T1000 (cell line): ENCODE results near the gene CNN2.

Source experiments
- DNase-seq: peaks from one replicate; lab custom pipeline; 2025; ENCODE audit warnings: mixed read lengths; lab: John Stamatoyannopoulos, UW

Gene CNN2

DNA sequence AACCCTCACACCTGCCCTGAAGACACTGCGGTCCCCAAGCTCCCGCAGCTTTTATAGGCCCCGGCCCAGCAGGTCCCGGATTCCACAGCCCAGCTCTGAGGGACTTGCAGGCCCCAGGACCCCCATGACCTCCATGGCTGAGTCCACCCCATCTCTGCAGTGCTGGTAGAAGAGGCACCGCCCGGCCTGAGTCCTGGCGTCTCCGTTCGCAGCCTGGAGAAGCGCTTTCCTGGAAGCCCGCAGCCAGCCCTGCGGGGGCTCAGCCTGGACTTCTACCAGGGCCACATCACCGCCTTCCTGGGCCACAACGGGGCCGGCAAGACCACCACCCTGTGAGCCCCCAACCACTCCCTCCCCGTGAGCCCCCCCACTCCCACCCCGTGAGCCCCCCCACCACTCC lies 22.7 kb downstream of the CNN2 start:
- no peak for DNase-seq

DNA sequence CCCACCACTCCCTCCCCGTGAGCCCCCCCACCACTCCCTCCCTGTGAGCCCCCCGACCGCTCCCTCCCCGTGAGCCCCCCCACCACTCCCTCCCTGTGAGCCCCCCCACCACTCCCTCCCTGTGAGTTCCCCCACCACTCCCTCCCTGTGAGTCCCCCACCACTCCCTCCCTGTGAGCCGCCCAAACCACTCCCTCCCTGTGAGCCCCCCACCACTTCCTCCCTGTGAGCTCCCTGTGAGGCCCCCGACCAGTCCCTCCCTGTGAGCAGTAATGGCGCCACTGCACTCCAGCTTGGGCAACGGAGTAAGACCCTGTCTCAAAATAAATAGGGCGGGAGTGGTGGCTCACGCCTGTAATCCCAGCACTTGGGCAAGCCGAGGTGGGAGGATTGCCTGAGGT lies 23.4 kb downstream of the CNN2 start:
- no peak for DNase-seq

DNA sequence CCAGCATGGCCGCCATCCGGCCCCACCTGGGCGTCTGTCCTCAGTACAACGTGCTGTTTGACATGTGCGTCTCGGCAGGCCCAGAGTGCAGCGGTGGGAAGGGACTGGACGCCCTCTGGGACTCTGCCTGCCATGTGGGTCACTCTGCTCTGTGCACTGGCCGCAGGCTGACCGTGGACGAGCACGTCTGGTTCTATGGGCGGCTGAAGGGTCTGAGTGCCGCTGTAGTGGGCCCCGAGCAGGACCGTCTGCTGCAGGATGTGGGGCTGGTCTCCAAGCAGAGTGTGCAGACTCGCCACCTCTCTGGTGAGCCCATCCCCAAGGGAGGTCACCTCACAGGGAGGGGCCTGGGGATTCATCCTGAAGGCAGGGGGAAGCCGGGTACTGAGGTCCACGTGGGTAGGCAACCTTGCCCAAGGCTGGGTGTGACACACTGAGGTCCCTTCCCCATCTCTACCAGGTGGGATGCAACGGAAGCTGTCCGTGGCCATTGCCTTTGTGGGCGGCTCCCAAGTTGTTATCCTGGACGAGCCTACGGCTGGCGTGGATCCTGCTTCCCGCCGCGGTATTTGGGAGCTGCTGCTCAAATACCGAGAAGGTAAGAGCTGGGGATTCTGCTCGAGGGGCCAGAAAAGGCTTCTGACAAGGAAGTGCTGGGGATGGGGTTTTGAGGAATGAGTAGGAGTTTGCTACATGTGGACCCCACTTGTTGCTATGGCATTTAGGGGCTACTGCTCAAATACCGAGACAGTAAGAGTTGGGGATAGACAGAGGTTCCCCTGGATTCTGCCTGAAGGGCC lies 24.8 kb downstream of the CNN2 start:
- DNase-seq = no peak

DNA sequence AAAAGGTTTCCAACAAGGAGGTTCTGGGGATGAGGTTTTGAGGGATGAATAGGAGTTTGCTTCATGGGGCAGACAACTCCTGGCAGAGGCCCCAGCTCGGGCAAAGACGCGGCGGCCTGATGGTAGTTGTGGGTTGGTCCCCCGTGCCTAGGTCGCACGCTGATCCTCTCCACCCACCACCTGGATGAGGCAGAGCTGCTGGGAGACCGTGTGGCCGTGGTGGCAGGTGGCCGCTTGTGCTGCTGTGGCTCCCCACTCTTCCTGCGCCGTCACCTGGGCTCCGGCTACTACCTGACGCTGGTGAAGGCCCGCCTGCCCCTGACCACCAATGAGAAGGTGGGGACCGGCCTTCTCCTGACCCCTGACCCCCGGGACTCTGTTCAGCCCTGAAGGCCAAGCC lies 25.4 kb downstream of the CNN2 start:
- DNase-seq = no peak

DNA sequence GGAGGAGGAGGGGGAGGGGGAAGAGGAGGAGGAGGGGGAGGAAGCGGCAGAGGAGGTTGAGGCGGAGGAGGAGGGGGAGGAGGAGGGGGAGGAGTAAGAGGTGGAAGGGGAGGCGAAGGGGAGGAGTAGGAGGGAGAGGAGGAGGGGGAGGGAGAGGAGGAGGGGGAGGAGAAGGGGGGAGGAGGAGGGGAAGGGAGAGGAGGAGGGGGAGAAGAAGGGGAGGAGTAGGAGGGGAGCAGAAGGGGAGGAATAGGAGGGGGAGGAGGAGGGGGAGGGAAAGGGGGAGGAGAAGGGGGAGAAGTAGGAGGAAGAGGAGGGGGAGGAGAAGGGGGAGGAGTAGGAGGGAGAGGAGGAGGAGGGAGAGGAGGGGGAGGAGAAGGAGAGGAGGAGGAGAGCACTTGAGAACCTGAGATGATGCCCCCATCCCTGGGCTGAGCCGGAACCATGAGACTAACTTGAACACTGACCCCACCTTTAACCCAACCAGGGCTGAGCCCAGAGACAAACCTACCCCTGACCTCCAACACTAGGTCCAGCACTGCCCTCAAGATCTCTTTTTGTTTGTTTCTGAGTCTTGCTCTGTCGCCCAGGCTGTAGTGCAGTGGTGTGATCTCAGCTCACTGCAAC lies 26.1 kb downstream of the CNN2 start:
- no peak for DNase-seq

DNA sequence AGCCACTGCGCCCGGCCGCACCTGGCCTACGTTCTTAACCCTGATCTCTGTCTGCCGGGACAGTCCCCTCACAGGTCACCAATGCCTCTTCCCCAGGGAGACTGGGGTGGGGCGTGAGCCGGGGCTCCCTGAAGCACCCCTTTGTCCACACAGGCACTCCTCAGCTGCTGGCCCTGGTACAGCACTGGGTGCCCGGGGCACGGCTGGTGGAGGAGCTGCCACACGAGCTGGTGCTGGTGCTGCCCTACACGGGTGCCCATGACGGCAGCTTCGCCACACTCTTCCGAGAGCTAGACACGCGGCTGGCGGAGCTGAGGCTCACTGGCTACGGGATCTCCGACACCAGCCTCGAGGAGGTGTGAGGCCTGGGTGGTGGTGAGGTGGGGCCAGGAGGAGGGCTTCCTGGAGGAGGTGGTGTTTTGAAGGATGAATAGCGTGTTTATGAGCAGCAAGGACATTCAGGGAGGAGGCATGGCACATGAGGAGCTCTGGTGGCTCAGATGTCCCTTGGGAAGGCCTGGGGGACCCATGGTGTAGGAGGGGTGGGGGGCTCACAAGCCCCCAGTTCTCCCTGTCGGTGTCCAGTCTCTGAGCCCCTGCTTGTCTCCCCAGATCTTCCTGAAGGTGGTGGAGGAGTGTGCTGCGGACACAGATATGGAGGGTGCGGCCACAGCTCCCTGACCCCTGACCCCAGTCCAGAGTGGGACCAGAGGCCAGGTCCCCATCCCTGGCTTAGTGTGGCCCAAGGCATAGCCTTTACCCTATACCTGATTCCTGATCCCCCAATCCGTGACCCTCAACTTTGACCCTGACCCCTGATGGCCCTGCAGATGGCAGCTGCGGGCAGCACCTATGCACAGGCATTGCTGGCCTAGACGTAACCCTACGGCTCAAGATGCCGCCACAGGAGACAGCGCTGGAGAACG lies 27.0 kb downstream of the CNN2 start:
- no peak for DNase-seq

DNA sequence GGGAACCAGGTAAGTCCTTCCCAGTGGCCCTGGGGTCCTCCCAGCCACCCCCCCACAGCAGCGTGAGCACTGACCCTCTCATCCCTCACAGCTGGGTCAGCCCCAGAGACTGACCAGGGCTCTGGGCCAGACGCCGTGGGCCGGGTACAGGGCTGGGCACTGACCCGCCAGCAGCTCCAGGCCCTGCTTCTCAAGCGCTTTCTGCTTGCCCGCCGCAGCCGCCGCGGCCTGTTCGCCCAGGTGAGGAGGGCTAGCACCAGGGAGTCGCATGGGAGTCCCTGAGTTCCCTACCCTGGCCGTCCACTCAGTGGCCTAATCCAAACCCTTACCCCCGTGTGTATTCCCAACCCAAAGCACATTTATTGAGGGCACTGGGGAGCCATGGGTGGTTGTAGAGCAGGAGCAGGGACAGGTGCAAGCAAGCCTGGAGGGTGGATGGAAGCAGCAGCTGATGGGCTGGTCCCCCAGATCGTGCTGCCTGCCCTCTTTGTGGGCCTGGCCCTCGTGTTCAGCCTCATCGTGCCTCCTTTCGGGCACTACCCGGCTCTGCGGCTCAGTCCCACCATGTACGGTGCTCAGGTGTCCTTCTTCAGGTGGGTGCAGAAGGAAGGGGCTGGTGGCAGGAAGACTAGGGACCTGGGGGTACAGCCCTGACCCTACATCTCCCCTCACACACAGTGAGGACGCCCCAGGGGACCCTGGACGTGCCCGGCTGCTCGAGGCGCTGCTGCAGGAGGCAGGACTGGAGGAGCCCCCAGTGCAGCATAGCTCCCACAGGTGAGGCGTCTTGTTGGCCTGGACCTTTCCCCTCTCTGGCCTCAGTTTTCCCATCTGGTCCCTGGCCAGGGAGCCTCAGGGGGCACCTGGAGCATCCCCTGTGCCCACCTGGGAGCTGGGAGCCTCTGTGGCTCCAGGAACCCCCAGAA lies 28.0 kb downstream of the CNN2 start:
- DNase-seq = no peak

DNA sequence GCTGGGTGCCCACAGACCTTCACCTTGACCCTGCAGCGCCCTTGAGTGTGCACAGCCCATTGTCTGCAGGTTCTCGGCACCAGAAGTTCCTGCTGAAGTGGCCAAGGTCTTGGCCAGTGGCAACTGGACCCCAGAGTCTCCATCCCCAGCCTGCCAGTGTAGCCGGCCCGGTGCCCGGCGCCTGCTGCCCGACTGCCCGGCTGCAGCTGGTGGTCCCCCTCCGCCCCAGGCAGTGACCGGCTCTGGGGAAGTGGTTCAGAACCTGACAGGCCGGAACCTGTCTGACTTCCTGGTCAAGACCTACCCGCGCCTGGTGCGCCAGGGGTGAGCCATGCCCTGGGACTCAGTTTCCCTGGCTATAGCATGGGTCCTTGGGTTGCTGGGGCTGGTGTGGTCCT lies 28.6 kb downstream of the CNN2 start:
- DNase-seq = no peak

DNA sequence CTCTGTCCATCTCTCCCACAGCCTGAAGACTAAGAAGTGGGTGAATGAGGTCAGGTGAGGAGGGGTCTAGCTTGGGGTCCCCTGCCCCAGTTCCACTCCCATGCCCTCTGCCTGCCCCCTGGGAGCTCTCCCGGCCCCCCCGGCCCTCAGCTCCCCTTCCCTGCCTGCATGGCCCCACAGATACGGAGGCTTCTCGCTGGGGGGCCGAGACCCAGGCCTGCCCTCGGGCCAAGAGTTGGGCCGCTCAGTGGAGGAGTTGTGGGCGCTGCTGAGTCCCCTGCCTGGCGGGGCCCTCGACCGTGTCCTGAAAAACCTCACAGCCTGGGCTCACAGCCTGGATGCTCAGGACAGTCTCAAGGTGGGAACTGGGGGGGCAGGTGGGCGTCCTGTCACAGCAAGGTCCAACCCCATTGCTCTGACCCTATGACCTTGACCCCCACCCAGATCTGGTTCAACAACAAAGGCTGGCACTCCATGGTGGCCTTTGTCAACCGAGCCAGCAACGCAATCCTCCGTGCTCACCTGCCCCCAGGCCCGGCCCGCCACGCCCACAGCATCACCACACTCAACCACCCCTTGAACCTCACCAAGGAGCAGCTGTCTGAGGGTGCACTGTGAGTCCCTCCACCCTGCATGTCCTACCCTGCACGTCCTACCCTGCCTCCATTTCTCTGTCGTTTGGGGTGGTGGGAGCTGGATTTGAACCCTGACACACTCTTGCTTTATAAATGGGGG lies 29.6 kb downstream of the CNN2 start:
- DNase-seq = no peak

DNA sequence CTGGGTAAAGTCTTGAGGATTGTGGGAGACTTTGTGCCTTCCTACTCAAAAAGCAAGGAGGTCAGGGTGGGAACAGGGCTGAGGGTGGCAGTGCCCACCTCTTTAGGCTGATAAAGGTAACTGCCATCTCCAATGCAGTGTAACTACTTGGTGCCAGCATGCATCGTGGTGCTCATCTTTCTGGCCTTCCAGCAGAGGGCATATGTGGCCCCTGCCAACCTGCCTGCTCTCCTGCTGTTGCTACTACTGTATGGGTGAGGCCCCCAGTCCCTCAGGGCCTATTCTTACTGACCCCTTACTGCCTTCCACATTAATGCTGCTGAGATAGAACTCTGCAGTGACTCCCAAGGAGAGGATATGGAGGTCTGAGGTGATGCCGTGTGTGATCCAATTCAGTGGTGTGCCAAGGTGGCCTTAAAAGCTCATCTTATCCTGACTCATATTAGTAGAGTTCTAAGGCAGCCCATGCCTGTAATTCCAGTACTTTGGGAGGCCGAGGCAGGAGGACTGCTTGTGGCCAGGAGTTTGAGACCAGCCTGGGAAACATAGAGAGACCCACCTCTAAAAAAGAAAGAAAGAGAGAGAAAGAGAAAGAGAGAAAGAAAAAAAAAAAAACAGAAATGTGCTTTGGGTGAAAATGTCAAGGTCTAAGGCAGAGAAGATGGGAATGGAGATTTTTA lies 30.9 kb downstream of the CNN2 start:
- DNase-seq = peak; percentile 51

DNA sequence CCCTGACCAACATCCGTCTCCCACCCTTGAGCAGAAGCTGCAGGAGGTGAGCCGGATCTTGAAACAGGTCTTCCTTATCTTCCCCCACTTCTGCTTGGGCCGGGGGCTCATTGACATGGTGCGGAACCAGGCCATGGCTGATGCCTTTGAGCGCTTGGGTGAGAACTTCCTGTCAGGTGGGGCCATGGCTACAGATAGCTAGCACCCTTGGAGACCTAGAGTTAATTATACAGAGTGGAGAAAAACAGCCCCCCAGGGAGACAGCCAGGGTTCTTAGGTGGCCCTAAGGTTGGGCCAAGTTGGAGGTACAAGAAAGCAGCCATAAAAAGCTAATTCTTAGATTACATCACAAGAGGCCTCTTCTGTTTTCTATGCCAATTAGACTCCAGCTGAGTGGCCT lies 31.7 kb downstream of the CNN2 start:
- DNase-seq = no peak

DNA sequence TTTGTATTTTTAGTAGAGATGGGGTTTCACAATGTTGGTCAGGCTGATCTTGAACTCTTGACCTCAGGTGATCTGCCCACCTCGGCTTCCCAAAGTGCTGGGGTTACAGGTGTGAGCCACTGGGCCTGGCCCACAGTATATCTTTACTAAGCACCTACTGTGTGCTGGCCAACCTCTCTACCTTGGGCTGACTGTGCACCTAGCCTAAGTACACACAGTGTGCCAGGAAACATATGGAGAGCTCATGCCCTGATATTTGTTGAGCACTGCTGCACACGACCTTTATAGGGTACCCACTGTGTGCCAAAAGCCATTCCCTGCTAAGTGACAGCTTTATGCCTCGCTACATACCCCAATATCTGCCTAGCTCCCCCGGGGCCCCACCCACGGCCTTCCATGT lies 34.3 kb downstream of the CNN2 start:
- no peak for DNase-seq

DNA sequence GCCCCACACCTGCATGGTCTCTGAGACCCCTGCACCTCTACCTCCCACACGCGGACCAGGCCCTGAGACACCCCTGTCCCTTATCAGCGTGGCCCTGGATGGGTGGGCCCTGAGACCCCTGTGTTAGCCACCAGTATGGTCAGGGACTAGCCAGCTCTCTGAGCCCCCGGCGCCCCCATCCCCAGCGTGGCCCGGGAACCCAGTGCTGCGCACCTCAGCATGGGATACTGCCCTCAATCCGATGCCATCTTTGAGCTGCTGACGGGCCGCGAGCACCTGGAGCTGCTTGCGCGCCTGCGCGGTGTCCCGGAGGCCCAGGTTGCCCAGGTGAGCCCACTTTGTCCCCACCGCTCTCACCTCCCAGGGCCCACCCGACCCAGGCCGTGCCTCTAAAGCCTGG lies 35.6 kb downstream of the CNN2 start:
- DNase-seq = no peak

DNA sequence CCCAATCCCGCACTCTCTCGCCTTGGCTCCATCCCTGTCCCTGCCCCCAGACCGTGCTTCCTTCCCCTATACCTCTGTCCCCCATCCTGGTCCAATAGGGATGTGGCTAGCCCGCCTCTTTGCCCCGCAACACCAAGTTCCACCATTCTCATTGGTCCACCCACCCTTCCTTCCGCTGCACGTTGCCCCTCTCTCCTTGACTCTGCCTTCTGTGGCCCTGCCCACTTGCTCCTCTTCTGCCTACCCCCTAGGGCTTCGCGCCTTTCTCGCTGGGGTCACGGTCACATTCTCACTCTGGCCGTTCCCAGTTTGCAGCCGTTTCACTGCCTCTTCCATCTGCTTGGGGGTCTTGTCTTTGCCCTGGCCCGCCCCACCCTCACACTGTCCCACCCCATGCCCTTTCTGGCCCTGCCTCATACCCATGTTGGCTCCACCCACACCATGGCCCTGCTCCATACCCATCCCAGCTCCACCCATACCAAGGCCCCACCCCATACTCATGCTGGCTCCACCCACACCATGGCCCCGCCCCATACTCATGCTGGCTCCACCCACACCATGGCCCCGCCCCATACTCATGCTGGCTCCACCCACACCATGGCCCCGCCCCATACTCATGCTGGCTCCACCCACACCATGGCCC lies 36.1 kb downstream of the CNN2 start:
- no peak for DNase-seq

DNA sequence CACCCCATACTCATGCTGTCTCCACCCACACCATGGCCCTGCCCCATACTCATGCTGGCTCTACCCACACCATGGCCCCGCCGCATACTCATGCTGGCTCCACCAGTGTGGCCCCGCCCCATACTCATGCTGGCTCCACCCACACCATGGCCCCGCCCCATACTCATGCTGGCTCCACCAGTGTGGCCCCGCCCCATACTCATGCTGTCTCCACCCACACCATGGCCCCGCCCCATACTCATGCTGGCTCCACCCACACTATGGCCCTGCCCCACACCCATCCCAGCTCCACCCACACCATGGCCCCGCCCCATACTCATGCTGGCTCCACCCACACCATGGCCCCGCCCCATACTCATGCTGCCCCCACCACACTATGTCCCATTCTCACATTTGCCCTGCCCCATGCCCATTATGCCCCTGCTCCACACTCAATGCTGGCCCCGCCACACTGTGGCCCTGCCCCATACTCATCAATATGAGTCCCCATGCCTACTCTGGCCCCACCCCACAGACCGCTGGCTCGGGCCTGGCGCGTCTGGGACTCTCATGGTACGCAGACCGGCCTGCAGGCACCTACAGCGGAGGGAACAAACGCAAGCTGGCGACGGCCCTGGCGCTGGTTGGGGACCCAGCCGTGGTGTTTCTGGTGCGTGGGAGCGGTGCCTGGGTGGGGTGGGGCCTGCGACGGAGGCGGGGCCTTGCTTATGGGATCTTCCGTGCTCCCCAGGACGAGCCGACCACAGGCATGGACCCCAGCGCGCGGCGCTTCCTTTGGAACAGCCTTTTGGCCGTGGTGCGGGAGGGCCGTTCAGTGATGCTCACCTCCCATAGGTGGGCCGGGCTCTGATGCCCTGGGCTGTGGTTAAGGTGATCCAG lies 36.9 kb downstream of the CNN2 start:
- peak; percentile 82 for DNase-seq

DNA sequence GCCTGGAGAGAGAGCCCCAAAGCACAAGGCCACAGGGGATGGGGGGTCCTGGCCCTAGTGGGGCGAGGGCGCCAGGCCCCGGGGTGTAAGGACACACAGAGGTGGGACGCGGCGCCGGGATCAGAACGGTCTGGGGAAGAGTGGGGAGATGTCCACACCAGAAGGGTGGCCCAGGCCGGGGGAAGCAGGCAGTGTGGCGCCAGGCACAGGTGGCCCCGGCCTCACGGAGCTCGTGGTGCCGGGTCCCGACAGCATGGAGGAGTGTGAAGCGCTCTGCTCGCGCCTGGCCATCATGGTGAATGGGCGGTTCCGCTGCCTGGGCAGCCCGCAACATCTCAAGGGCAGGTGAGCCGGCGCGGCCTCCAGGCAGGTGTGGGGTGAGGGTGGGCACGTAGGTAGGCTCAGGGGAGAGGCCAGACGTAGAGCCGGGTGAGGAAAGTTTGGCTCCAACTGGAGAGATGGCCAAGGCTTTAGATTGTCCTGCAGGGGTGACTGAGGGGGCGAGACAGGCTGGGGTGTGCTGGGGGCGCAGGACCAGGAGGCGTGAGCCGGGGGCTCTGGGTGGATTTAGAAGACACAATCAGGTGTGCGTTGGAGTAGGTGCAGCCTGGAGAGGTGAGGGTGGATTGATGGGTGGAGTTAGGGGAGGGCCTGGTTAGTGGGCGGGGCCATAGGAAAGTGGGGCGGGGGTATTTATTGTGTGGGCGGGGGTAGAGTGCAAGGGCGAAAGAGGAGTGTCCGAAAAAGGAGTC lies 37.7 kb downstream of the CNN2 start:
- DNase-seq = no peak

DNA sequence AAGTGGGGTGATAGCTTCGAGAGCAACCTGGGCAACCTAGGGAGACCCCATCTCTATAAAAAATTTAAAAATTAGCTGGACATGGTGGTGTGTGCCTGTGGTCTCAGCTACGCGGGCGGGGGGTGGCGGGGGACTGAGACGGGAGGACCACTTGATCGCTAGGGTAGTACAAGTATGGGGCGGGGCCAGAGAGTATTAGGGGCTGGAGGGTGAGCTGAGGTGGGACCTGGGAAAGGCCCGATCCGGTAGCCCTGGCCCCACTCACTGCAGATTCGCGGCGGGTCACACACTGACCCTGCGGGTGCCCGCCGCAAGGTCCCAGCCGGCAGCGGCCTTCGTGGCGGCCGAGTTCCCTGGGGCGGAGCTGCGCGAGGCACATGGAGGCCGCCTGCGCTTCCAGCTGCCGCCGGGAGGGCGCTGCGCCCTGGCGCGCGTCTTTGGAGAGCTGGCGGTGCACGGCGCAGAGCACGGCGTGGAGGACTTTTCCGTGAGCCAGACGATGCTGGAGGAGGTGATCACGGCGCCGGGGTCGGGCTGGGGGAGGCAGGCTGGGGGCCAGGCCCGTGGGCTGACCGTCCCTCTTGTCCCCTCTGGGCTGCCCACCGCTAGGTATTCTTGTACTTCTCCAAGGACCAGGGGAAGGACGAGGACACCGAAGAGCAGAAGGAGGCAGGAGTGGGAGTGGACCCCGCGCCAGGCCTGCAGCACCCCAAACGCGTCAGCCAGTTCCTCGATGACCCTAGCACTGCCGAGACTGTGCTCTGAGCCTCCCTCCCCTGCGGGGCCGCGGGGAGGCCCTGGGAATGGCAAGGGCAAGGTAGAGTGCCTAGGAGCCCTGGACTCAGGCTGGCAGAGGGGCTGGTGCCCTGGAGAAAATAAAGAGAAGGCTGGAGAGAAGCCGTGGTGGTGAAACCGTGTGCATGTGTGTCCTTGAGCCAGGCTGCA lies 38.5 kb downstream of the CNN2 start:
- DNase-seq = no peak
